Skeletal muscle satellite cell (primary cell): Measurements from ENCODE around the gene RPS6KA2.

Experiments
- H3K27me3 ChIP-seq: 2 replicates; pipeline ENCODE4 v1.7.0; 2013; ENCODE audit warnings: low read length; ENCODE audit not compliant: control insufficient read depth, insufficient read depth
- H3K36me3 ChIP-seq: 2 replicates; pipeline ENCODE4 v1.7.0; 2013; ENCODE audit warnings: mild to moderate bottlenecking, control low read depth, low read length; ENCODE audit not compliant: insufficient read depth
- H3K4me1 ChIP-seq: 2 replicates; pipeline ENCODE4 v1.7.0; 2013; ENCODE audit warnings: low read length; ENCODE audit not compliant: control insufficient read depth, insufficient read depth
- H3K4me2 ChIP-seq: 2 replicates; pipeline ENCODE4 v1.7.0; 2013; ENCODE audit warnings: mild to moderate bottlenecking, low read length
- H3K4me3 ChIP-seq: 2 replicates; pipeline ENCODE4 v1.7.0; 2013; ENCODE audit warnings: low read length
- H3K9ac ChIP-seq: 2 replicates; pipeline ENCODE4 v1.7.0; 2013; ENCODE audit warnings: mild to moderate bottlenecking, low read depth, low read length, moderate library complexity
- H3K9me3 ChIP-seq: replicated peaks from 2 replicates; pipeline ENCODE4 v1.7.0; 2013; ENCODE audit warnings: mild to moderate bottlenecking, control low read depth, low read length

Gene RPS6KA2

GRCh38 chr6:166459906-166460305 is 167.1 kb downstream of the RPS6KA2 start:
- Histone ChIP-seq H3K4me2 (no peak overlapping the region), H3K9me3 (no peaks in the 10 kb centered on the region), H3K4me1 (no peaks in the 10 kb centered on the region), H3K27me3 (no peaks in the 10 kb centered on the region), H3K9ac (no peak overlapping the region), H3K4me3 (no peak overlapping the region), H3K36me3 (peaks cover 68% of the 10 kb centered on the region)

DNA sequence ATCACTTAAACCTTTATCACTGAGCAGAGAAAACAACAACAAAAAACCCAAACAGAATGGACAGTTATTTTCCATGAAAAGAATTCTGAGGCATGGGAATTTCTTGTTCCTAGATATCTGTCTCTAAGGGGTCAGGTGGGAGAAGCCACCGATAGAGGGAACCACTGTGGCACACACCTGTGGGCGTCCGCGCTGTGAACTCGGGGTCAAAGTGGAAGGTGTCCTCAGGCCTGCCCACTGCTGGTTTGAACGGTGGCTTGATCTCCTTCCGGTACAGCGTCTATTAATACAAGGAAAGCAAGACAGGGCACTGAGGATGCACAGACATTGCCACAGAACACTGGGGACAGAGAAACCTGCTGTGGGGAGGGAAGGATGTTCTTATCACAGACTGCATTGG is 167.8 kb downstream of the RPS6KA2 start:
- no peaks in the 10 kb centered on the region for H3K4me1 ChIP-seq
- no peaks in the 10 kb centered on the region for H3K27me3 ChIP-seq
- H3K9ac ChIP-seq, result no peak overlapping the region
- peaks cover 63% of the 10 kb centered on the region for H3K36me3 ChIP-seq
- H3K9me3 ChIP-seq, result no peaks in the 10 kb centered on the region
- H3K4me3 ChIP-seq, result no peak overlapping the region
- no peak overlapping the region for H3K4me2 ChIP-seq

- no peak overlapping the region for H3K4me2 ChIP-seq
- no peaks in the 10 kb centered on the region for H3K9me3 ChIP-seq
- H3K27me3 ChIP-seq, result no peaks in the 10 kb centered on the region
- H3K4me1 ChIP-seq, result no peaks in the 10 kb centered on the region
- no peak overlapping the region for H3K9ac ChIP-seq
- peaks cover 46% of the 10 kb centered on the region for H3K36me3 ChIP-seq
- H3K4me3 ChIP-seq, result no peak overlapping the region
These were observed 170.5 kb downstream of the RPS6KA2 start for GRCh38 chr6:166456395-166457156.

DNA sequence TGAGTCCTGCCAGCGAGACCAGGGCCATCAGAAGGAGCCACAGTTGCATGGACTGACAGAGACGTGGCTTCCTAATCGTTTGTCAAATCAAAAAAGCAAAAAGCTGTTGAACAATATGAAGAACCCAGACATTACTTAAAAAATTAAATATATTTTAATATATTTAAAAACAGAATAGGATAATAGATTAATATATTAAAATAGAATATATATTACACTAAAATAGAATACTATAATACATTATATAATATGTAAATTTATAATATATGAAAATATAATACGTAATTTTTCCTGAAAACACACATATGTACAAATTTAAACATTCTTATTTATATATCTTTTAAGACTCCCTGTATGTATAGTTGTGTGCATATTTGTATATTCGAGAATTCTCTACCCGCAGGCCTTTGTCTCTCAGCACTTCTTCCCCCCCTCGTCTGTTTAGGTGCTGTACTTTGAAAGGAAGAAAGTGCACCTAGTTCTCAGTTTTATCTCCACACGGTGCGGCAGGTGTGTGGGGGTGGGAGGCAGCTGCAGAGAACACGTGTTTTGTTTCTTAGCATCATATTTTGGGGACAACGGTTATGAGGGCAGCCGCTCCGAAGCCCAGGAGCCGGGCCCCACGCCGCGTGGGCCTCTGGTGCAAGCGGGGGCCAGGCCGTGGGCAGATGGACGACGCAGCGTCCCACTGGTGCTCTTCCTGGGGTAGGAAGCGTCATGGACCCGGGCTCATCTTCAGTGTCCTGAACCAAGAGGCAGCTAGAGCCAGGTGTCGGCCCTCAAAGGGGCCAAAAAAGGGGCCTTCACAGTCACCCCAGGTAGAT is 172.1 kb downstream of the RPS6KA2 start:
- no peak overlapping the region for H3K9ac ChIP-seq
- H3K4me2 ChIP-seq, result no peak overlapping the region
- H3K9me3 ChIP-seq, result no peaks in the 10 kb centered on the region
- peaks cover 51% of the 10 kb centered on the region for H3K36me3 ChIP-seq
- no peaks in the 10 kb centered on the region for H3K27me3 ChIP-seq
- no peaks in the 10 kb centered on the region for H3K4me1 ChIP-seq
- H3K4me3 ChIP-seq, result no peak overlapping the region

DNA sequence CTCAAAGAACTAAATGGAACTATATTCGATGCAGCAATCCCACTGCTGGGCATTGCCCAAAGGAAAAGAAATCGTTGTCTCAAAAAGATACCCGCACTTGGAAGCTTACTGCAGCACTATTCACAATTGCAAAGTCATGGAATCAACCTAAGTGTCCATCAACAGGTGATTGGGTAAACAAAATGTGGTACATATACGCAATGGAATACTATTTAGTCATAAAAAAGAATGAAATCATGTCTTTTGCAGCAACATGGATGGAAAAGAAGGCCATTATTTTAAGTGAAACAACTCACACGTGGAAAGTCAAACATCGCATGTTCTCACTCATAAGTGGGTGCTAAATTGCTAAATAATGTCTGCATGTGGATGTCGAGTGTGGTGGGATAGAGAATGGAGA is 173.4 kb downstream of the RPS6KA2 start:
- H3K4me3 ChIP-seq, result no peak overlapping the region
- no peaks in the 10 kb centered on the region for H3K9me3 ChIP-seq
- H3K4me2 ChIP-seq, result no peak overlapping the region
- H3K36me3 ChIP-seq, result peaks cover 54% of the 10 kb centered on the region
- H3K27me3 ChIP-seq, result no peaks in the 10 kb centered on the region
- H3K9ac ChIP-seq, result no peak overlapping the region
- H3K4me1 ChIP-seq, result no peaks in the 10 kb centered on the region

DNA sequence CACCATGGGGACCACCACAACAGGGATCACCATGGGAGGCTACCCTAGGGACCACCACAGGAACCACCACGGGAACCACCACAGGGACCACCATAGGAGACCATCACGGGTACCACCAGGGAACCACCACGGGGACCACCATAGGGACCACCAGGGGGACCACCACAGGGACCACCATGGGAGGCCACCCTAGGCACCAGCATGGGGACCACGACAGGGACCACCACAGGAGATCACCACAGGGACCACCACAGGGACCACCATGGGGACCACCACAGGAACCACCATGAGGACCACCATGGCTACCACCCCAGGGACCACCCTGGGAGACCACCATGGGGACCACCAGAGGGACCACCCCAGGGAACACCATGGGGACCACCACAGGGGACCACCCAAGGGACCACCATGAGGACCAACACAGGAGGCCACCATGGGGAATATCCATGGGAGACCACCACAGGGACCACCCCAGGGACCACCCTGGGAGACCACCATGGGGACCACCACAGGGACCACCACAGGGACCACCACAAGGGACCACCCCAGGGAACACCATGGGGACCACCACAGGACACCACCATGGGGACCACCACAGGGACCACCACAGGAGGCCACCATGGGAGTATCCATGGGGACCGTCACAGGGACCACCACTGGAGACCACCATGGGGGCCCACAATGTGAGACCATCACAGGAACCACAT is 176.7 kb downstream of the RPS6KA2 start:
- no peak overlapping the region for H3K4me3 ChIP-seq
- no peaks in the 10 kb centered on the region for H3K4me1 ChIP-seq
- H3K36me3 ChIP-seq, result peaks cover 67% of the 10 kb centered on the region
- H3K9ac ChIP-seq, result no peak overlapping the region
- no peaks in the 10 kb centered on the region for H3K27me3 ChIP-seq
- no peak overlapping the region for H3K4me2 ChIP-seq
- no peaks in the 10 kb centered on the region for H3K9me3 ChIP-seq

GRCh38 chr6:166449641-166450040 is 177.4 kb downstream of the RPS6KA2 start:
- Histone ChIP-seq H3K9me3 (no peaks in the 10 kb centered on the region), H3K4me3 (no peak overlapping the region), H3K4me2 (no peak overlapping the region), H3K4me1 (no peaks in the 10 kb centered on the region), H3K9ac (no peak overlapping the region), H3K36me3 (peaks cover 69% of the 10 kb centered on the region), H3K27me3 (no peaks in the 10 kb centered on the region)

- H3K27me3 ChIP-seq, result no peaks in the 10 kb centered on the region
- H3K4me1 ChIP-seq, result no peaks in the 10 kb centered on the region
- no peak overlapping the region for H3K4me2 ChIP-seq
- H3K9ac ChIP-seq, result no peak overlapping the region
- no peaks in the 10 kb centered on the region for H3K9me3 ChIP-seq
- no peak overlapping the region for H3K4me3 ChIP-seq
- H3K36me3 ChIP-seq, result peaks cover 74% of the 10 kb centered on the region
These were observed 178.0 kb downstream of the RPS6KA2 start for GRCh38 chr6:166449036-166449435.

DNA sequence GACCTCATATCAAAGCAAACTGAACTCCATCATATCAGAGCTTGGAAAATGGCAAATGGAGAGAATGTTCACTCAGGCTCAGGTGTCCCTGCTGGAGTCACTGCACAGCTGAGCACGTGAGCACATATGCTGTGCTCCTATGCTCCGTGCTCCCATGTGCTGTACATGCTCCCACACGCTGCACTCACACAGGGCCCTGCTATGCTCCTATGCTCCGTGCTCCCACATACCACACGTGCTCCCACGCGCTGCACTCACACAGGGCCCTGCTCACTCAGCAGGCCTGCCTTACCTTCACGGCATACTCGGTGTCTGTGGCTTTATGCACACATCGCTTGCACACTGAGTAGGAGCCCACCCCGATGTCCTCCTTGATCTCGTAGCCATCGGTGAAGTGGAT is 178.6 kb downstream of the RPS6KA2 start:
- H3K9ac ChIP-seq, result no peak overlapping the region
- H3K36me3 ChIP-seq, result peaks cover 75% of the 10 kb centered on the region
- H3K9me3 ChIP-seq, result no peaks in the 10 kb centered on the region

GRCh38 chr6:166446567-166447065 is 180.4 kb downstream of the RPS6KA2 start:
- no peaks in the 10 kb centered on the region for H3K9me3 ChIP-seq
- H3K27me3 ChIP-seq, result no peaks in the 10 kb centered on the region
- H3K36me3 ChIP-seq, result peaks cover 90% of the 10 kb centered on the region
- no peak overlapping the region for H3K4me3 ChIP-seq
- H3K9ac ChIP-seq, result no peak overlapping the region
- no peak overlapping the region for H3K4me2 ChIP-seq
- no peaks in the 10 kb centered on the region for H3K4me1 ChIP-seq

More for the DNA sequence above, 178.6 kb downstream of the RPS6KA2 start:
- Histone ChIP-seq H3K4me2 (no peak overlapping the region), H3K27me3 (no peaks in the 10 kb centered on the region), H3K4me3 (no peak overlapping the region), H3K4me1 (no peaks in the 10 kb centered on the region)

DNA sequence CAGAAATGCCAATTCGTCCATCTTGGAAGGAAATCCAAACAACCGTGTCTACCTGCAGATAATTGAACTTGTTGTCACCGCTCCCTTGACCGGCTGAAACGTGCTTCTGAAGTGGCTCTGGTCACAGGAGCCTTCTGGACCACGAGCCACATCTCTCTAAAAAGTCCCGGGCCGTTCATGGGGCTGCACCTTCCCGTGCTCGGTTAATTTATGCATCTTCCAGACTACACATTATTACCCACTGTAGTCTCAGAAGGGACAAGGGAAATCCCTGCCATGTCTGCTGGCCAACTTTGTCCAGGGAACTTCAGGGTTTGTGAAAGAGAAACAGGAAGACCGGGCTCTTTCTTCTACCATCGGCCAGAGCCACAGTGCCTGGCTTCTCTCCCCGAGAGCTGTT is 180.9 kb downstream of the RPS6KA2 start:
- H3K9me3 ChIP-seq, result no peaks in the 10 kb centered on the region
- H3K4me3 ChIP-seq, result no peak overlapping the region
- H3K9ac ChIP-seq, result no peak overlapping the region
- H3K36me3 ChIP-seq, result peaks cover 92% of the 10 kb centered on the region
- H3K27me3 ChIP-seq, result no peaks in the 10 kb centered on the region
- H3K4me1 ChIP-seq, result no peaks in the 10 kb centered on the region
- H3K4me2 ChIP-seq, result no peak overlapping the region
